A549 (cell line): ENCODE data around the gene CPNE7.

Experiments used
- CEBPB ChIP-seq, 2 experiments: fragments of >200 bp in 1 of 2; sonication (Bioruptor Twin) in 1 of 2; formaldehyde crosslinking in 1 of 2; IDR thresholded peaks; 2 replicates each; pipeline ENCODE4 v1.6.1; 2012 to 2016
- CTCF ChIP-seq: fragments of >200 bp; sonication (Bioruptor Twin); formaldehyde crosslinking; IDR thresholded peaks from 3 replicates; pipeline ENCODE4 v1.5.1; 2016
- HDAC2 ChIP-seq: fragments of 200-600 bp; sonication (generic); IDR thresholded peaks from 2 replicates; pipeline ENCODE4 v1.6.1; 2016
- POLR2A ChIP-seq: IDR thresholded peaks from 2 replicates; pipeline ENCODE4 v1.6.1; 2012; ENCODE audit warnings: mild to moderate bottlenecking, low read length
- SMC3 ChIP-seq: fragments of >200 bp; sonication (Bioruptor Twin); formaldehyde crosslinking; IDR thresholded peaks from 3 replicates; pipeline ENCODE4 v1.6.1; 2018; ENCODE audit warnings: inconsistent platforms
- ZFP36 ChIP-seq: fragments of 450-650 bp; IDR thresholded peaks from 2 replicates; pipeline ENCODE4 v1.6.1; 2014; ENCODE audit warnings: borderline replicate concordance; ENCODE audit not compliant: partially characterized antibody

DNA sequence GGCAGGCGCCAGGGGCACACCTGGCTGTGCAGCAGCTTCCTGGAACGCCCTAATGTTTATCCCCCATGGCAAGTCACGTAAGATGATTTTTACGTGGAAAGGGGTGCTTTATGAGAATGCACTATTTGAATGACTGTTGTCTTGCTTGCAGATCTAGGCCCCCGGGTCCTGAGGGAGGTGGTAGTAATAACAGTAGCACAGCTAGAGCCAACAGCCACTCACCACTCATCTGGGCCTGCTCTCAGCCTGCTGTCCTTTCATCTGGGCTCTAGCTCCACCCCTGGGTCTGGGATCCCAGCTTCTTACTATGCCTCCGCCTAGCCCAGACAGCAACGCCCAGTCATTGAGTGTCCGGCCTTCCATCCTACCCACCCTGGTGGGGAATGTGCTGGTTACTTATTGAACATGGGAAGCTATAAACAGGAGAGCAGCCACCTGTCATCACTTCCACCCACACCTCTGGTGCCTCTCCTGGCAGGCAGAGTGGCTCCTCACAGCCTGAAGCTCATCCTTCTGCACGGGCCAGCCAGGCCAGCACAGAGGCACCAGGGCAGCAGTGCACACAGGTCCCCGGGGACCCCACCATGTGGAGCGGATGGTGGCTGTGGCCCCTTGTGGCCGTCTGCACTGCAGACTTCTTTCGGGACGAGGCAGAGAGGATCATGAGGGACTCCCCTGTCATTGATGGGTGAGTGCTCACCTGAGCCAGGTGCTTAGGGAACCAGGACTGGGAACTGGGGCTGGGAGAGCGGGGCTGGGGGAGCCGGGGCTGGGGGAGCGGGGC is 54.5 kb downstream of the CPNE7 start:
- no peak for TF ChIP-seq SMC3
- no peak for TF ChIP-seq POLR2A
- TF ChIP-seq CTCF = no peak
- TF ChIP-seq CEBPB (IDR thresholded peaks at IDR 0.05) = no peak
- no peak for TF ChIP-seq HDAC2
- TF ChIP-seq ZFP36 = no peak
